GM21528 (cell line): ENCODE results near the gene RBAK.
"Not testable (repeated sequence)": the region's sequence is repeated elsewhere in the genome, so short reads cannot be mapped to it uniquely, and the experiment has no call there.

Experiments used
- ATAC-seq: cut with Tn5 transposase; IDR thresholded peaks from one replicate; pipeline ENCODE4 v1.9.1; 2021; ENCODE audit warnings: mild to moderate bottlenecking, moderate library complexity; ENCODE audit not compliant: unreplicated experiment, low FRiP score

Gene RBAK

DNA sequence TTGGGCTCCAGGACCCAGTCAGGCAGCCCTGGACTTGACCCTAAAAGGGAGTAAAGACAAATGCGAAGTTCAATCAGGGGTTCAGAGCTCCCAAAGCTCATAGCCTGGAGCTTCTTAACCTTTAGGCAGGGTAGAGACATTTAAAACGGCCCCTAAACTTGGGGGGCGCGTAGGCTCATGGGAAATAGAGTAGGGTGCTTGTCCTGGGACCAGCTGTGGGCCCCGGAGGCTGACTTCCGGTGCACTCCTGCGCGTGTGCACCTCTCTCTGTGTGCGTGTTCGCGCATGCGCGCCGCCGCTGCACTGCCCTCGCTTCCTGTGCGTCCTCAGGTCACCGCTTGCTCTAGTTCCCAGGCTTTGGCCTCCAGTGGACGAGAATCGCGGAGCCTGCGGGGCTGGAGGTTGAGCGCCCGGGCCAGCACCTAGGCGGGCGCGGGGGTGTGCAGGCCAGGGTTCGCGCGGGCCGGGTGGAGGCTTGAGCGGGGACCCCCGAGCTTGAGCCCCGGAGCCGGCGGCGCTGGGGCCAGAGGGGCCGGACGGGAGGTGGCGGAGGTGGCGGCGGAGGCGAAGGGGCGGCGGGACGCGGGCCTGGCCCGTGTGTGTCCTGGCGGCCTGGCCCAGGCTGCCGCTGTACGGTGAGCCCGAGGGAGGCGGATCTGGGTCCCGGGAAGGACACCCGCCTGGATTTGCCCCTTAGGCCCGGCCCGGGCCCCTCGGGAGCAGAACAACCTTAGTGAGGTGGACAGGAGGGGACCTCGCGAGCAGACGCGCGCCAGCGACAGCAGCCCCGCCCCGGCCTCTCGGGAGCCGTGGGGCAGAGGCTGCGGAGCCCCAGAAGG, at the start of gene RBAK:
TSS of gene RBAK (plus strand) at position 303 of the 839 bp plus-strand sequence. CDS start 2,217 bp downstream, outside the sequence.
- ATAC-seq = peak; percentile 100

DNA sequence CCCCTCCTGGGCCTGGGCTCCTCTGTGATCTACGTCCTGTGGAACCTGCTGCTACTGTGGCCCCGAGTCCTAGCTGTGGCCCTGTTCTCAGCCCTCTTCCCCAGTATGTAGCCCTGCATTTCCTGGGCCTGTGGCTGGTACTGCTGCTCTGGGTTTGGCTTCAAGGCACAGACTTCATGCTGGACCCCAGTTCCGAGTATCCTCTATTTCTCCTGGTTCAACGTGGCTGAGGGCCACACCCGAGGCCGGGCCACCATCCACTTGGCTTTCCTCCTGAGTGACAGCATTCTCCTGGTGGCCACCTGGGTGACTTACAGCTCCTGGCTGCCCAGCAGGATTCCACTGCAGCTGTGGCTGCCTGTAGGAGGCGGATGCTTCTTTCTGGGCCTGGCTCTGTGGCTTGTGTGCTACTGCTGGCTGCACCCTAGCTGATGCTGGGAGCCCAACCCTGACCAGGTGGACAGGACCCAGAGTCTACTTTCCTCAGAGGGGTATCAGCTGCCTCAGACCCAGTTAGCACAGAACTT, 48.9 kb upstream of the RBAK start:
- ATAC-seq = no peak

DNA sequence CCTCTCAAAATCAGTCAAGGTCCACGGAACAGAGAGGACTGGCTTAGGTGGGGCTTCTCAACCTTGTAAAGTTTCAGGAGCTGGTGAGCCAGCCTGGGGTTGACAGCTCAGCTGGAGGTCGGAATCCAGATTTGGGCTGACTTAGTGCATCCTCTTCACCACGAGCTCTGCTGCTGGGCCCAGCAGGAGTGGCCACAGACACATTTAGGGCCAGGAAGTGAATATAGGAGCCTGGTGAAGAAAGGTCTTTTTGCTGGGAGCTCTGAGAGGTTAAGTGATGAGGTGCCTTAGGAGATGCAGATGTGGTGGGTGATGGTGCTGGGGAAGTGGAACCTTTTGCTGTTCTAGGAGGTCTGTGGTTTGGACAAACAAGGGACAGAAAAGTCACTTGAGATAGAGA, 47.4 kb upstream of the RBAK start:
- no peak for ATAC-seq

DNA sequence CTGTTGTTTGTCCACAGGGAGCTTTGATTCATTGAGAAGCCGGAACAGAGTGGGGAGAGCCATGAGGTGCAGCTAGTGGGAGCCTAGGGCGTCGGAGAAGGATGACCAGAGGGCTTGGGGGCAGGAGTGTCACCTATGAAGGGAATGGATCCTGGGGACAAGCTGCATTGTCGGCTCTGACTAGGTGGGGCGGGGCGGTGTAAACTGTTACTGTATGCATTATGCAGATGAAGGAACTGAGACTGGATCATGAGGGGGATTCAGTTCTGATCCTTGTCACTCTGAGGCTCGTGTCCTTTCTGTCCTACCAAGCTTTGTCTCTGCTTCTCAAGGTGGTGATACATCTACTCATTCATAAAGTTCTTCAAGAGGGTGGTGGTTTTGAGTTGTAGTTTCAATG, 46.8 kb upstream of the RBAK start:
- no peak for ATAC-seq

DNA sequence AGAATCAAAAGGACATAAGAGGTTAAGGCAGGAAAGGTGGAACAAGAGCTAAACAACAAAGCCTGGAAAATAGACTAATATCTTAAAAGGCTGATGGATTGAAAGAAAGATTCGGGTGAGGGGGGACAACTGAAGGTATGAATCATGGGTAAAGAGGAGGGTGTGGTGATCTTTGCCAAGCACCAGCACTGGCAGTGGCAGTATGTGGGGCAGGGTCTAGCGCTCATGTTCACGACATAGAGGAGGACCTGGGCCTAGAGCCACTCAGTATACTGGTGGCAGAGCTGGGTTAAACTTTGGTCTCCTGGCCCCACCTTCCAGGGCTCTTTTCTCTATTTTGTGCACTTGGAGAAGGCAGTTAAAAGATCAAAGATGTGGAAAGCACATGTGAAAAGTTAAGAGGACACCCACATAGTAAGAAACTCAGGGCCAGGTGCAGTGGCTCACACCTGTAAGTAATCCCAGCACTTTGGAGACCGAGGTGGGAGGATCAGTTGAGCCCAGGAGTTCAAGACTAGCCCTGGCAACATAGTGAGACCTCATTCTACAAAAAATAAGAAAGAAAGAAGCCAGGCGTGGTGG, 46.2 kb upstream of the RBAK start:
- no peak for ATAC-seq

DNA sequence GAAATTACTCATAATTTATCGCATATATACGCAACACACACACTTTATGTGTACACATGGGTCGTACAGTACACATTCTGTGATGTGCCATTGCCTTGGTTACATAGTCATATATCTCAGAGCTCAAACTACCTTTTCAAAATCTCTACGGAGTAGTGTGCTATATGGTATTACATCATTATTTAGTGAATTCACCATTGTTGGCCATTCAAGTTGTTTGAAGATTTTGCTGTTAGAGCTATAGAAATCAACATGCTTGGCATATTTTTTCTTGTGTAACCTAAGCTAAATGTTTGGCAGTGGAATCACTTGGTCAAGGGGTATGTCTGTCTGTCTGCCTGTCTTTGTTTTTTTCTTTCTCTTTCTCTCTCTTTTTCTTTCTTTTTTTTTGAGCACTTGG, 44.7 kb upstream of the RBAK start:
- no peak for ATAC-seq

DNA sequence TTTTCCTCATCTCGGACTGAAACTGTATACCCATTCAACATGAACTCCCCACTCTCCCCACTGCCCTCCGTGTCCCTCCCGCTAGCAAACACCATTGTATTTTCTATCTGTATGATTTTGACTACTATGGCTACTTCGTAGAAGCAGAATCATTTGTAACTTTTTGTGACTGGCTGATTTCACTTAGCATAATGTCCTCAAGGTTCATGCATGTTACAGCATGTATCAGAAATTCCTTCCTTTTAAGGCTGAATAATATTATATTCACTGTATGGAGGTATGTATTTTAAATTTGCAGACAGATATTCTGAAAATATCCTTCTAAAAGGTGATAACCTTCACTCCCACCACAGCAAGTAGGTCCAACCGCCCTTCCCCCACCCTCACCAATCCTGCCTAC, 43.7 kb upstream of the RBAK start:
- no peak for ATAC-seq

DNA sequence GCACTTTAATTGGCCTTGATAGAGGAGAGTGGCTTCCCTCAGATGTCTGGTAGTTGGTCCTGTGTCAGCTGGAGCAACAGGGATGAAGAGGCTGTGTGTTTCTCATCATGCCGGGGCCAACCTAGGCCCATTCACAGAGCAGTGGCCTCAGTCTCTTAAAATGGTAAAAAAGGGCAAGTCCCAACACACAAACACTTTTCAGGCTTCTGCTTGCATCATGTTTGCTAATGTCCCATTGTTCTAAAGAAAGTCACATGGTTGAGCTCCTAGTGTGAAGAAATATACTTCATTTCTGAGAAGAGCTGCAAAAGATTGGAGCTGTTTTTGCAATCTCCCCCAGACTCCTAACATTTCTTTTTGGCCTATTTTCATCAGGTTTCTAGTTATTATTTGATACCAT, 40.6 kb upstream of the RBAK start:
- ATAC-seq = no peak

DNA sequence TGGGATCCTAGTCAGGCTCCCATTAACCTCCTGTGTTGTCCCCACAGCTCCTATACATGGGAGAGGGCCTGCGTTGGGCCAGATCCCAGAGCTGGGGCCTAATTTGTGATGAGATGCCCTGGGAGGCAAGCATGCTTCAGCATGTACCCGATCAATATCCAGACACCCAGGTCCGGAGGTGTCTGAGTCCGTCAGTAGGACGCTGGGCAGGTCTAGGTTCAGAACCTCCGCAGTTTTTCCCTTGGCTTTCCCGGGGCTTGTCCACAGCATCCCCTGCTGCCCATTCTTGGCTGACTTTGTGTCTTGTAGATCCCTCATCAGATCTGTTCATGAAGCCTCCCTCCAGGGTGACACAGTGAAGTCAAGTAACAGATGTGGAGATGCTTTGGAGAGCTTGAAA, 32.7 kb upstream of the RBAK start:
- ATAC-seq = no peak

DNA sequence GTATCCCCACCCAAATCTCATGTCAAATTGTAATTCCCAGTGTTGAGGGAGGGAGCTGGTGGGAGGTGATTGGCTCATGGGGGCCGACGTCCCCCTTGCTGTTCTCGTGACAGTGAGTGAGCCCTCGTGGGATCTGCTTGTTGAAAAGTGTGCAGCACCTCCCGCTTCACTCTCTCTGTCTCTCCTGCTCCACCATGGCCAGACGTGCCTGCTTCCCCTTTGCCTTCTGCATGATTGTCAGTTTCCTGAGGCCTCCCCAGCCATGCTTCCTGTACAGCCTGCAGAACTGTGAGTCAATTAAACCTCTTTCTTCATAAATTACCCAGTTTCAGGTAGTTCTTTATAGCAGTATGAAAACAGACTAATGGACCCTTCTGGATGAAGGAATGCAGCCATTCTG, 29.7 kb upstream of the RBAK start:
- ATAC-seq = not testable (repeated sequence)

DNA sequence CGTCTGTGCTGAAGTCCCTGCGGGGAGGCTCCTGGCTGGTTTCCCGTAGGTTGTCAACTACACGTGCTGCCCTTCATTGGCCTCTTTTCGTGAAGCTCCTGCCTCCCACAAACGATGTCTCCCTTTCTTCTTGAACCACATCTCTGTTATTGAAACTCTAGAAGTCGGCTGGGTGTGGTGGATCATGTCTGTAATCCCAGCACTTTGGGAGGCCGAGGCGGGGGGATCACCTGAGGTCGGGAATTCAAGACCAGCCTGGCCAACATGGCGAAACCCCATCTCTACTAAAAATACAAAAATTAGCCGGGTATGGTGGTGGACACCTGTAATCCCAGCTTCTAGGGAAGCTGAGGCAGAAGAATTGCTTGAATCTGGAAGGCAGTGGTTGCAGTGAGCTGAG, 28.0 kb upstream of the RBAK start:
- not testable (repeated sequence) for ATAC-seq

DNA sequence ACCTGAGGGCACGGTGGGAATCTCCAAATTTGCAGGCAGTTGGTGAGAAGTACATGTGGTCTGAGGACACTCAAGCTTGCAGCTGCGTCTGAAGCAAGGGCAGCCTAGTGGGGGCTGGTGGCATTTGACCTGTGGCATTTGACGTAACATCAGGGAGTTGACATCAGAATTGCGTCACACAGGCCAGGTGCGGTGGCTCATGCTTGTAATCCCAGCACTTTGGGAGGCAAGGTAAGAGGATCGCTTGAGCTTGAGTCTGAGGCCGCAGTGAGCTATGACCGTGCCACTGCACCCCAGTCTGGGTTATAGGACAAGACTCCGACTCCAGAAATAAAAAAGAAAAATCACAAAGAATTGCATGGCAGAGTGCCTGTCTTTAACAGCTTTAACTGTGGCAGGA, 25.6 kb upstream of the RBAK start:
- no peak for ATAC-seq

DNA sequence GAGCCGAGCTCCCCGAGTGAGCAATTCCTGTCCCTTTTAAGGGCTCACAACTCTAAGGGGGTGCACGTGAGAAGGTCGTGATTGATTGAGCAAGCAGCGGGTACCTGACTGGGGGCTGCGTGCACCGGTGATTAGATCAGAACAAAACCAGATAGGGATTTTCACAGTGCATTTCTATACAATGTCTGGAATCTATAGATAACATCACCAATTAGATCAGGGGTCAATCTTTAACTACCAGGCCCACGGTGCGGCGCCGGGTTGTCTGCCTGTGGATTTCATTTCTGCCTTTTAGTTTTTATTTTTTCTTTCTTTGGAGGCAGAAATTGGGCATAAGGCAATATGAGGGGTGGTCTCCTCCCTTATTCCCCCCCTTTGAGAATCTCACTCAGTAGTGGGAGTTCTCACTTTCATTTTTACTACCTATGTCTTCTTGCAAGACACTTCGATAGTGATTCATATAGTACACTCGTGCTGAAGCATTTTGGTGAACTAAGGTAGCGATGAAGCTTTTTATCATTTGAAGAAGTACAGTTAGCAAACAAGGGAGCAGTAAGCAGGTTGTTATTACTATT, 24.6 kb upstream of the RBAK start:
- not testable (repeated sequence) for ATAC-seq

DNA sequence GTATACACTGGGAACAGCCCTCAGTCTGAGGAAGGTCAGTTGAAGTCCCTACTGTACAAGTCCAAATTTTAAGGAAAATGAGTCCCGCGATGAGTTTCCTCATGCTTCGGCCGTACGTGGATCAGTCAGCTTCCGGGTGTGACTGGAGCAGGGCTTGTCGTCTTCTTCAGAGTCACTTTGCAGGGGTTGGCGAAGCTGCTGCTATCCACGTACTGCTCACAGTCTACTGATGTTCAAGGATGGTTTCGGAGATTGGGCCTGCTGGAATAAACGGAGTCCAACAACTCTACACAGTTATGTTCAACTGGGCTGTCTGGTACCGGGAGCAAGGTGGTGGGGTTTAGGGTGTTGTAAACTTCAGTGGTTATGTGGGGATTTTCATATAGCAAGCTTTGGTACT, 22.0 kb upstream of the RBAK start:
- ATAC-seq = not testable (repeated sequence)

DNA sequence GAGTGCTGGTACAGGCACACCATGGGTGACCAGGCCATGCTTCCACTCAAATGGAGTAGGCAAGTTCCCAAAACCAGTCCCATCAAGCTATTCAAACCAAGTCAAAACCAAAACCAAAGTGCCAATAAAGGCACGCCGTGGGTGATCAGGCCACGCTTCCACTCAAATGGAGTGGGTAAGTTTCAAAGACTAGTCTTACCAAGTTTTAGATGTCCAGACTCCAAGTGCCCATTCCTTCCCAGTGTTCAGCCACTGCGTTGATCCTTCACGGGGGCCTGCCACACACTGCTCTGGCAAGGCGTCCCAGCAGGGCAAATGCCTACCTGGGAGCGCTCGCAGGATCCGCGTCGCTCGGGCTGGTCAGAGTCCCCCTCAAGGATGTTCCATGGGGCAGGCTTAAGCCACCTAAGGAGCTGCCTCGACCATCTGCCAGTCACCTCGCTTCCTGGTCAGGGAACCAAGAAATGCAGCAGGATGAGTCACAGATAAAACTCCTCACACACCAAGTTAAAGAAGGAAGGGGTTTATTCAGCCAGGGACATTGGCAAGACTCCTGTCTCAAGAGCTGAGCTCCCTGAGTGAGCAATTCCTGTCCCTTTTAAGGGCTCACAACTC, 17.8 kb upstream of the RBAK start:
- not testable (repeated sequence) for ATAC-seq

DNA sequence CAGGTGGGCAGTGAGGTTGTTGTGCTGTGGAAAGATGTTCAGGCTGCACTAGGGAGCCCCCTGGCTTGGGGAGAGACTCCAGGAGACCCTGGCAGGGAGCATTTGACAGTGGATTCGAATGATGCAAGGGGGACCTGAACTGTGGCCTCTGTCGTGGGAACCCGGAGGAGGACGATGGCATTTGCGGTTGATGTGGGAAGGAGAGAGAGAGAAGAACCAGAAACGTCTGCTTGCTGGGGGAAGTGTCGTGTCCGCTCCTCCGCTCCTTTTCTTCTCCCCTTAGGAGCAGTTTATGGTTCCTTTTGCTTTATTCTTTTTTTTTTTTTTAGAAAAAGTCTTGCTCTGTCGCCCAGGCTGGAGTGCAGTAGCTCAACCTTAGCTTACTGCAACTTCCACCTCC, 12.5 kb upstream of the RBAK start:
- not testable (repeated sequence) for ATAC-seq

DNA sequence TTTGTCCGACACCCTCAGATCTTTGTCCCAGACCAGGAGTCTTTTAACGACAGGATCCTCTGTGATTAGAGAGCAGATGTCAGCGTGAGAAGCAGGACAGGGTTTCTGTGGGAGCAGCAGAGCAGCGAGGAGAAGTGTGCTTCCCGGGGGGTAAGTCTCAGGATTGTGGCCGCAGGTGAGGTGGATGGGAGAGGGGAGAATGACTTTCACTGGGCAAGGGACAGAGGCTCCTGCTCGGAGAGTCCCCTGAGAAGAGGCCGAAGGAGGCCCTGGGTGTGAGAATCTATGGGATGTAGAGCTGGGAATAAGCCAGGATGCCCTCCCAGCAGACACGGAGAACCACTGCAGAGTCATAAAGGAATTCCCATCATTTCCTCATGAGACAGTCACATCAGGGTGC, 10.4 kb upstream of the RBAK start:
- ATAC-seq = no peak

DNA sequence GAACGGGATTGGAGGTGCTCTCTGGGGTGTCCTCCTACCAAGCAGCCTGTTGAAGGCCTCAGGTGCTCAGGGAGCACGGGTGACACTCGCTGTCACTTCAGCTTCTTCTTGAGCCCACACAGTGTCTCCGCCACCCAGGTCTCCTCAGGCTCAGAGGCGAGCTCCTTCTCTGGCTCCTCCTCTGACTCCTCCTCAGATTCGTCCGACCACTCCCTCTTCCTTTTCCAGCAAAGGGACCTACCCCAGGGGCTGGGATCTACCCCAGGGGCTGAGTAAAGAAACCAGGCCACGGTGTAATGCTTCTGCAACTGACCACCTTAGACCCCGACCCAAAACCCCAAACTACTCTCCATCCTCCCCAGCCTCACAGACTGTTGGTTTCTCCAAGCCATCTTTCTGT, 9.2 kb upstream of the RBAK start:
- ATAC-seq = no peak

DNA sequence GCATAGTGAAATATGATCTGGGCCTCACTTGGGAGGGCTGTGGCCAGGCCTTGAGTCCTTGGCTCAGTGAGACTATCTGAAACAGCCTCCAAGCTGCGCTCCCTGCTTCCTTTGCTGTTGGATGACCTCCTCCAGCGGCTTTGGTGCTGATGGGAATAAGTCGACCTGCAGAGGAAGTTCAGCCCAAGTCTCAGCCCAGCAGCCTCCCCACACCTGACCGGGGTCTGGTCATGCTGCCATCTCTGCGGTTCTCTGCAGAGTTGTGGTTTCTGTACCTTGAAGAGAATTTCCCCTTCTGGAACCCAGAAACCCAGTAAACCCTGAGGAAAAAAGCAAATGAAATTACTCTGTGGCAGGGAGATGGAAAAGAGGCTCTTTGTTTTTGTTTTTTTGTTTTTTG, 4.6 kb upstream of the RBAK start:
- no peak for ATAC-seq

DNA sequence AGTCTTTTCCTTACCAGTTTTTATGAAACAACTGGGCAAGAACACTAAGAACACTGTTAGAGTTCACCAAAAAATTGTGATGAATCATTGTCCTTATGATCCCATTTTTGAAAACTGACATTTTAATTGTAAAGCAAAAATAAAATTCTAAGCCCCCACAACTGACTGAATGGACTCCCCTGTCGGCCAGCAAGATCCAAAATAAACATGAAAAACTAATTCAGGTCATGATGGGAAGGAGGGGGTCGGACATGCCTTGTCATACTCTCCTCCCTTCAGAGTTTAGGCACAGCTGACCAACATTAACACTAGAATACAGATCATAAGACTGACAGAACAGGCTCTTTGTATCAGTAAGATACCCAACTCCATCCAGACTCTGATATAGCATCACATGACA, 2.0 kb upstream of the RBAK start:
- no peak for ATAC-seq

DNA sequence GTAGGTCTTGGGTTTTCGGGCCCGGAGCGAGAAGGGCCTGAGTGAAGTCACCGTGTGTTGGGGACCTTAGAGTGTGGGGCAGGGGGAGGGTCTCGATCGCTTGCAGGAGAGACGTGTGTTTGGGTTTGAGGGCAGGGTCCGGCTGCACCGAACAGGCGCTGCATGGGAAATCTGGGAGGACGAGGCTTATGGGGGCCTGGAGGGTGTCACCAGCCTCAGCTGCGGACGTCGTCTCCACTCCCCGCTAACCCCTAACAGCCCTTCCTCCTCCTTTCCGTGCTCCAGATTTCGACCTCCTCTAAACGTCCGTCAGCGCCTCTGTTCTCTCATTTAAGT, 705 bp downstream of the RBAK start:
- ATAC-seq = not testable (repeated sequence)
